ENCODE data around the gene CDKAL1.
A peak's percentile ranks its signal among the peaks of the same experiment; 100 is the strongest.

Gene CDKAL1

DNA sequence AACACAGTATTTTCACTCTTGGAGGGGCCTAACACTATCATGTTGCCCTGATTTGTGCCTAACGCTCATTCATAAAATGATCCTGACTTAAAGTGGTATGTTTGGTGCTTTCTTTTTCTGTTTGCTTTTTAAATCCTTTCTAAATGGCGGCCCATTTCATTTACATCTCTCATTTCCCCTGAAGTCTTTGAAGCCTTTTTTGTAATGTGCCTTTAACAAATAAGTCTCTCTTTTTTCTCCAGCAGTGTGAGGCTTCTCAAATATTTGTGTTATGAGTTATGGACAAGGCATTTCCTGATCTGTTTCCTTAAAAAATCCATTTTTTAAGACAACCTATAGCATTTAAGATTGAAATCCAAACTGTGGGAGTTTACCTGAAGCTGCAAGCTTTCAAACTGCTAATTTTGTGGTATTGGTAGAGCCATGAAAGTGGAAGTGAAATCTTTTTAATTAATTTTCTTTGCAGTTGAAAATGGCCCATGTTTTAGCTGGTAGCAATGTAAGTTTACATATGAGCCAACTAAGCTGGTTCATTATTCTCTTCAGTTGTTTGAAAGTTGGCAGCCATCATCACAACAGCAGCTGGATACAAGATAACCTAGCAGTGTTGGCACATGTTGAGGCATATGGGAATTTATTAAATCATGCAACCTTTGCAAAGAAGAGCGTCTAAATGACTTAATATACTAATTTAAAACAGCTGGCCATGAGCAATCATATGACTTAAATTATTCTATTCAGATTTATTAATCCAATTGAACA lies 469.7 kb downstream of the CDKAL1 start:
- peak; percentile 81 for DNase-seq (ENCODE audit: low read depth)
- TF ChIP-seq, protein P1, sequence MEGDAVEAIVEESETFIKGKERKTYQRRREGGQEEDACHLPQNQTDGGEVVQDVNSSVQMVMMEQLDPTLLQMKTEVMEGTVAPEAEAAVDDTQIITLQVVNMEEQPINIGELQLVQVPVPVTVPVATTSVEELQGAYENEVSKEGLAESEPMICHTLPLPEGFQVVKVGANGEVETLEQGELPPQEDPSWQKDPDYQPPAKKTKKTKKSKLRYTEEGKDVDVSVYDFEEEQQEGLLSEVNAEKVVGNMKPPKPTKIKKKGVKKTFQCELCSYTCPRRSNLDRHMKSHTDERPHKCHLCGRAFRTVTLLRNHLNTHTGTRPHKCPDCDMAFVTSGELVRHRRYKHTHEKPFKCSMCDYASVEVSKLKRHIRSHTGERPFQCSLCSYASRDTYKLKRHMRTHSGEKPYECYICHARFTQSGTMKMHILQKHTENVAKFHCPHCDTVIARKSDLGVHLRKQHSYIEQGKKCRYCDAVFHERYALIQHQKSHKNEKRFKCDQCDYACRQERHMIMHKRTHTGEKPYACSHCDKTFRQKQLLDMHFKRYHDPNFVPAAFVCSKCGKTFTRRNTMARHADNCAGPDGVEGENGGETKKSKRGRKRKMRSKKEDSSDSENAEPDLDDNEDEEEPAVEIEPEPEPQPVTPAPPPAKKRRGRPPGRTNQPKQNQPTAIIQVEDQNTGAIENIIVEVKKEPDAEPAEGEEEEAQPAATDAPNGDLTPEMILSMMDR (conservative IDR thresholded peaks at IDR 0.05; ENCODE audit: low read depth, low read length): no peak
- no peak overlapping the region for H3K4me3 ChIP-seq (ENCODE audit: low read depth, low read length)

DNA sequence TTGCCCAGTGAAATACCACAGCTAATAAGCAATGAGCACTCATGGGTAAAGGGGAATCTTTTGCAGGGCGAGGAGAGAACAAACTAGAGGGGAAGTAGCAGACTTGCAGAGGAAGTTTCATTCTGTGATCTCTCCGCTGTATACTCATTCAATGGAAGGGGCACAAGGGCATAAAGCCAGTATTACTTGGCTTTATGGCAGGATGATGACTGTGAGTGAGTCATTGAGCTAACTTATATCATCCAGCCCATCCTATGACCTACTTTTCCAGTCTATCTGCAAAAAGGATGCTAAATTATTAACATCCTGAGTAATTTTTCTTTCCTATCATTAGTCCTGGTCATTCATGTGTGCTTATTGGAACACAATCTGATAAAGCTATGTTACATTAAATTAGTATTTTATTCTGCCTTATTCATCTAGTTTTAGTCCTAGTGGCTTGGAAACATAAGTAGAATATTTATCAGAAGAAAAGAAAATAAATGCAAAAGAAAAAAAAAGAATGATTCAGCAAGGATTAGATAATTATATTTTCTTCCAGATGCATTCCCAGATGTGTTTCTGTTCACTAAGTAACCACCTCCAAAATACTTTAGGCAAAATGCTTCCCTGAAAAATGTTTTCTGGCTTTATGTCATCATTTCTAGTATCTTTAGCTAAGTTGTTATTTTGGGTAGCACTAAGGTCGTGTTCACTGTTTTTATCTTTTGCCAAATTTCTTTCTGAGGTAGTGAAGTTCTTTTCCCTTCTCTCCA lies 471.7 kb downstream of the CDKAL1 start:
- DNase-seq (ENCODE audit: low read depth): peak; percentile 86
- no peak overlapping the region for H3K4me3 ChIP-seq (ENCODE audit: low read depth, low read length)
- TF ChIP-seq, protein P1 (conservative IDR thresholded peaks at IDR 0.05; ENCODE audit: low read depth, low read length): no peak

DNA sequence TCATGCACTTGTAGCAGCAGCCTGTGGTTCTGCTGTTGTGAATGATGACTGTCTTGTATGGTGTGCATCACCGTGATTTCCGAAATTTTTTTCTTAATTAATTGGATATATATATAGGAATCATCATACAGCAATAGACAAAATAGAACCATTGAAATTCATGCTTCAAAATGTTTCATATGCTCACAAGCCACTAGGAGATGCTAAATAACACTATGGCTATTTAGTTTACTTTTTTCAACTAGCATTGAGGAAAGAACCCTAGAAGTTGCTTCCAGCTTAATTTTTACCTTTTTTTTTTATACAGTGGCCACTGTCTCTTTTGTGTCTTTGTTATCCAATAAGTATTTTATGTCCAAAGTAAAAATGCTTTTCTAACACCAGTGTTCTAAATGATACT lies 485.4 kb downstream of the CDKAL1 start:
- TF ChIP-seq, protein P1 (conservative IDR thresholded peaks at IDR 0.05; ENCODE audit: low read depth, low read length): peak; percentile 55
- peak; percentile 48 for DNase-seq (ENCODE audit: low read depth)
- no peak overlapping the region for H3K4me3 ChIP-seq (ENCODE audit: low read depth, low read length)

DNA sequence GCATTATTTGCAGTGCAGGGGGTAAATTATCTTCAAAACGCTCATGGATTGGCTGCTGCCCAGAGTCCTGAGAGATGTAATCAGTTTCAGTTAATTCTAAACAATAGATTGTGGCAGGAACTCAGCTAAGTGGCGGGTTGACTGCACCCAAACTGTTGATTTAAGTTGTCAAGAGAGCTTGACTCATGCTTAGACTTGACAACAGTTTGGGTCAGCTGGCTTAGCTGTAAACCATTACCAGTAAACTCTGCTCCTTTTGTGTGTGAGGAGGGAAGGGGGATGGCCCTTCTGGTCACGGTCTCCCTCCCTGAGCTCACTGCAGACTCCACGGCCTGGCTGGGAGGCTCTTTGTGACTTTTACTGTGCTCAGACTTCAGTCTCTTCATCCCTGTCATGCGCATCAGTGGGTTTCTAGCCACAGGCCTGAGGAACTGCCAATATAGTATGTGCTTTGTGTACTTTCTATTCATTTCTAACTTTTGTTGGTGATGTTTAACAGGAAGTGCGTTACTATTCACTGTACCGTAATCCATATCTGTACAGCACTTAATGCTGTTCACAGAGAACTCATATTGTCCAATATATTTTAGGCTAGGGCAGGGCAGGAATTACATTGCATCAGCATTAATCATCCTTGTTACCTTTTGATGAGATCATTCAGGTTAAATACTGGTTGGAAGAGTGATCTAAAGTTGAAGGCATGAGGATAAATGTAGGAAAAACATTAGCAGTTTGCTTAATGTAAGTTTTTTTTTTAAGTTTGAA lies 488.3 kb downstream of the CDKAL1 start:
- no peak overlapping the region for H3K4me3 ChIP-seq (ENCODE audit: low read depth, low read length)
- TF ChIP-seq, protein P1 (conservative IDR thresholded peaks at IDR 0.05; ENCODE audit: low read depth, low read length): no peak
- DNase-seq (ENCODE audit: low read depth): peak; percentile 40

DNA sequence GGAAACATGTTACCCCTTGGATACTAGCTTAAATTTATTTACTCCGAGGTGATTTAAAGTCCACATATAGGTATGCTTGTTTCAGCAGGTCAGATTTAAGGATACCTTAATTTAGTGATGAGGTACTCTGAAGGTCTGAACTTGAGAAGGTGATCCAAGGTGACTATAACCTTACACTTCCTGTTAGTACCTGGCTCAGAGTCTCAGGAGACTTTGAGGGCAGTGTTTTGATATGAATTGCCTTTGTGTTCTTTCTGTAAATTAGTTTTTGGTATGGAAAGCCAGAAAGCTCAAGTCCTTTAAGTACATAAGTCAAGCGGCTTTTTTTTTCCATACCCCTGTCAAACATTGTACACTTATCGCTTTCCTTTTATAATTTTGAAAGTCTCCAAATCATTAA lies 489.0 kb downstream of the CDKAL1 start:
- DNase-seq (ENCODE audit: low read depth): no peak
- H3K4me3 ChIP-seq (ENCODE audit: low read depth, low read length): no peak overlapping the region
- TF ChIP-seq, protein P1 (conservative IDR thresholded peaks at IDR 0.05; ENCODE audit: low read depth, low read length): no peak

DNA sequence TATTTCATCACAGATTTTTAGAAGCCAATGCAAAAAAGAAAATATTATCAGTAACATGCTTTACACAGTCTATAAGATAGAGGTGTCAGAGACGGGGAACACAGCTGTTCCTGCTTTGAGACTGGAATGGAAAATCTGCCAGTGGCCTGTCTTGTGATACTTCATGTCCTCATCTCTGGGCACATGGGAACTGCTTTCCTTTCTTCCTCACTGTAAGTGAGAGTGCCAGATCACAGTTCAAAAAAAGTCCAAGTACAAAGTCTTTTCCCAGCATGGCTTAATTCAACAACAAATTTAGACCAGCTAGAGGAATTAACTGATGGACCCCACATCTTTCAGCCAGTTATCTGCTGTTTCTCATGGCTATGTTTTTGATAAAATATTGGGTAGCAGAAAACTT lies 490.4 kb downstream of the CDKAL1 start:
- no peak for DNase-seq (ENCODE audit: low read depth)

More for the DNA sequence above, 490.4 kb downstream of the CDKAL1 start:
- H3K4me3 ChIP-seq (ENCODE audit: low read depth, low read length): no peak overlapping the region
- TF ChIP-seq, protein P1 (conservative IDR thresholded peaks at IDR 0.05; ENCODE audit: low read depth, low read length): no peak

Measured in choroid plexus epithelial cell (primary cell).